ENCODE results near the gene ALDH3A2.

ALDH3A2 gene

GRCh38 chr17:19652595-19652994 is 4.0 kb downstream of the ALDH3A2 start:
- no peak overlapping the region for H2AFZ ChIP-seq (ENCODE audit: low read depth, low read length)
- no peak overlapping the region for H3K9ac ChIP-seq (ENCODE audit: low read depth, low read length)
- H3K27me3 ChIP-seq (ENCODE audit: insufficient read depth, low read length, poor library complexity), result peaks cover 3% of the 10 kb centered on the region
- H3K27ac ChIP-seq (ENCODE audit: low read length), result no peak overlapping the region
- no peaks in the 10 kb centered on the region for H3K4me1 ChIP-seq (ENCODE audit: insufficient read depth, low read length)
- H3K79me2 ChIP-seq (ENCODE audit: insufficient read depth, low read length), result no peaks in the 10 kb centered on the region
- no peak overlapping the region for H3K4me2 ChIP-seq (ENCODE audit: insufficient read depth, low read length)
- no peak for DNase-seq
- TF ChIP-seq EZH2 (IDR thresholded peaks at IDR 0.05; ENCODE audit: borderline replicate concordance, low read depth, low read length, severe bottlenecking) (no peak), CTCF (IDR thresholded peaks at IDR 0.05; ENCODE audit: borderline replicate concordance, extremely low read depth, low read length, poor library complexity, severe bottlenecking) (no peak)
- H3K36me3 ChIP-seq (ENCODE audit: insufficient read depth, low read length), result no peaks in the 10 kb centered on the region
- no peaks in the 10 kb centered on the region for H3K9me3 ChIP-seq (ENCODE audit: insufficient read depth, low read length, severe bottlenecking)
- no peaks in the 10 kb centered on the region for H4K20me1 ChIP-seq (ENCODE audit: insufficient read depth, low read length)
- H3K4me3 ChIP-seq (ENCODE audit: low read depth in 1 of 2, low read length in 2 of 2), result no peak overlapping the region
- ATAC-seq (ENCODE audit: insufficient read depth, low read depth), result no peak

GRCh38 chr17:19654342-19654886 is 5.9 kb downstream of the ALDH3A2 start:
- Histone ChIP-seq H3K36me3 (ENCODE audit: insufficient read depth, low read length) (no peaks in the 10 kb centered on the region), H4K20me1 (ENCODE audit: insufficient read depth, low read length) (no peaks in the 10 kb centered on the region), H3K27ac (ENCODE audit: low read length) (no peak overlapping the region), H3K27me3 (ENCODE audit: insufficient read depth, low read length, poor library complexity) (peaks cover 3% of the 10 kb centered on the region), H3K4me3 (ENCODE audit: low read depth in 1 of 2, low read length in 2 of 2) (no peak overlapping the region), H3K9me3 (ENCODE audit: insufficient read depth, low read length, severe bottlenecking) (no peaks in the 10 kb centered on the region), H3K9ac (ENCODE audit: low read depth, low read length) (no peak overlapping the region), H3K79me2 (ENCODE audit: insufficient read depth, low read length) (no peaks in the 10 kb centered on the region), H3K4me2 (ENCODE audit: insufficient read depth, low read length) (no peak overlapping the region), H2AFZ (ENCODE audit: low read depth, low read length) (no peak overlapping the region), H3K4me1 (ENCODE audit: insufficient read depth, low read length) (no peaks in the 10 kb centered on the region)
- DNase-seq (no peak), ATAC-seq (ENCODE audit: insufficient read depth, low read depth) (no peak)
- no peak for TF ChIP-seq CTCF (IDR thresholded peaks at IDR 0.05; ENCODE audit: borderline replicate concordance, extremely low read depth, low read length, poor library complexity, severe bottlenecking)
- no peak for TF ChIP-seq EZH2 (IDR thresholded peaks at IDR 0.05; ENCODE audit: borderline replicate concordance, low read depth, low read length, severe bottlenecking)

- Histone ChIP-seq H3K9ac (ENCODE audit: low read depth, low read length) (no peak overlapping the region), H3K4me2 (ENCODE audit: insufficient read depth, low read length) (no peak overlapping the region), H3K27me3 (ENCODE audit: insufficient read depth, low read length, poor library complexity) (peaks cover 3% of the 10 kb centered on the region), H3K4me1 (ENCODE audit: insufficient read depth, low read length) (no peaks in the 10 kb centered on the region), H3K36me3 (ENCODE audit: insufficient read depth, low read length) (no peaks in the 10 kb centered on the region), H3K79me2 (ENCODE audit: insufficient read depth, low read length) (no peaks in the 10 kb centered on the region), H3K27ac (ENCODE audit: low read length) (no peak overlapping the region), H2AFZ (ENCODE audit: low read depth, low read length) (no peak overlapping the region), H4K20me1 (ENCODE audit: insufficient read depth, low read length) (no peaks in the 10 kb centered on the region), H3K9me3 (ENCODE audit: insufficient read depth, low read length, severe bottlenecking) (no peaks in the 10 kb centered on the region), H3K4me3 (ENCODE audit: low read depth in 1 of 2, low read length in 2 of 2) (no peak overlapping the region)
- TF ChIP-seq EZH2 (IDR thresholded peaks at IDR 0.05; ENCODE audit: borderline replicate concordance, low read depth, low read length, severe bottlenecking) (no peak), CTCF (IDR thresholded peaks at IDR 0.05; ENCODE audit: borderline replicate concordance, extremely low read depth, low read length, poor library complexity, severe bottlenecking) (no peak)
- DNase-seq (no peak), ATAC-seq (ENCODE audit: insufficient read depth, low read depth) (no peak)
Observed at GRCh38 chr17:19654896-19655295, 6.3 kb downstream of the ALDH3A2 start.

- Histone ChIP-seq H3K36me3 (ENCODE audit: insufficient read depth, low read length) (no peaks in the 10 kb centered on the region), H2AFZ (ENCODE audit: low read depth, low read length) (no peak overlapping the region), H3K9me3 (ENCODE audit: insufficient read depth, low read length, severe bottlenecking) (no peaks in the 10 kb centered on the region), H3K27ac (ENCODE audit: low read length) (no peak overlapping the region), H3K4me3 (ENCODE audit: low read depth in 1 of 2, low read length in 2 of 2) (no peak overlapping the region), H4K20me1 (ENCODE audit: insufficient read depth, low read length) (no peaks in the 10 kb centered on the region), H3K4me1 (ENCODE audit: insufficient read depth, low read length) (no peaks in the 10 kb centered on the region), H3K9ac (ENCODE audit: low read depth, low read length) (no peak overlapping the region), H3K79me2 (ENCODE audit: insufficient read depth, low read length) (no peaks in the 10 kb centered on the region), H3K4me2 (ENCODE audit: insufficient read depth, low read length) (no peak overlapping the region), H3K27me3 (ENCODE audit: insufficient read depth, low read length, poor library complexity) (peaks cover 9% of the 10 kb centered on the region)
- ATAC-seq (ENCODE audit: insufficient read depth, low read depth) (no peak), DNase-seq (no peak)
- TF ChIP-seq CTCF (IDR thresholded peaks at IDR 0.05; ENCODE audit: borderline replicate concordance, extremely low read depth, low read length, poor library complexity, severe bottlenecking) (no peak), EZH2 (IDR thresholded peaks at IDR 0.05; ENCODE audit: borderline replicate concordance, low read depth, low read length, severe bottlenecking) (no peak)
Observed at GRCh38 chr17:19656336-19656735, 7.8 kb downstream of the ALDH3A2 start.

All from DND-41 (cell line).